GM18505 (cell line): ENCODE data around the gene TAS2R46.
"Not testable (repeated sequence)": the region's sequence is repeated elsewhere in the genome, so short reads cannot be mapped to it uniquely, and the experiment has no call there.

Experiments used
- ATAC-seq: cut with Tn5 transposase; IDR thresholded peaks from one replicate; pipeline ENCODE4 v1.9.1; 2021; ENCODE audit not compliant: unreplicated experiment
- POLR2A ChIP-seq: IDR thresholded peaks from 4 replicates; pipeline ENCODE4 v1.6.1; 2011; ENCODE audit warnings: borderline replicate concordance; ENCODE audit not compliant: insufficient read depth, insufficient read length; ENCODE audit errors: extremely low read depth

Gene TAS2R46

DNA sequence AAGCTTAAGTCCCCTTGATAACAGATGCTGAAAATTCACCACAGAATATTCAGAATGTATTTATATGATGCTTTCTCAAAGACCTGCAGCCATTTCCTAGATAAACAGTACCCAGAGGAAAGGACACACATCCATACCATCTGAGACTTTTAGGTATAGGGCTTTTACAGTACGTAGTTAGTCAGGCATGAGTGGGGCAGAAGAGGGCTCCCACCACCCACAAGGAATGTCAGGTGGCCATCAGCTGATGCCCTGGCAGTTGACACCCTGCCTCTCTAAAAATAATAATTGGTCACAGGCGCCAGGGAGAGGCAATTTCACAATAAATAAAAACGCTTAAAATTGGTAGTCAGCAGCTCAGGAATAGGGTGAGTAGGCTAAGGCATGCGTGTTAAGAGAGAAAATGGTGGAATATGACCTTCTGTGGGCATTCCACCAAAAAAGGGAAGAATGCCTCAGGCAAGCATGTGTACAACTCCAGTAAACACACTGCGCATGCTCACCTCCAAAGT lies 7.8 kb upstream of the TAS2R46 start:
- ATAC-seq, result no peak

DNA sequence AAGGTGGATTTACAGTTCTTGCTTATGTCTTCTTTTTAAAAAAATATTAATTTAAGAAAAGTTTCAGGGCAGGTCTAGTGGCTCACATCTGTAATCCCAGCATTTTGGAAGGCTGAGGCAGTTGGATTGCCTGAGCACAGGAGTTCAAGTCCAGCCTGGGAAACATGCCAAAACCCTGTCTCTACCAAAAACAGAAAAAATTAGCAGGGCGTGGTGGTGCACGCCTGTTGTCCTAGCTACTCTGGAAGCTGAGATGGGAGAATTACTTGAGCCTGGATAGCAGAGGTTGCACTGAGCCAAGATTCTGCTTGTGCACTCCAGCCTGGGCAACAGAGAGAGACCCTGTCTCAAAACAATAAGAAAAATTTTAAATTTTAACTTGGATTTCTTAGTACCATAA lies 5.4 kb upstream of the TAS2R46 start:
- ATAC-seq, result no peak
- TF ChIP-seq POLR2A, result no peak

More for the DNA sequence above, 7.8 kb upstream of the TAS2R46 start:
- no peak for TF ChIP-seq POLR2A

DNA sequence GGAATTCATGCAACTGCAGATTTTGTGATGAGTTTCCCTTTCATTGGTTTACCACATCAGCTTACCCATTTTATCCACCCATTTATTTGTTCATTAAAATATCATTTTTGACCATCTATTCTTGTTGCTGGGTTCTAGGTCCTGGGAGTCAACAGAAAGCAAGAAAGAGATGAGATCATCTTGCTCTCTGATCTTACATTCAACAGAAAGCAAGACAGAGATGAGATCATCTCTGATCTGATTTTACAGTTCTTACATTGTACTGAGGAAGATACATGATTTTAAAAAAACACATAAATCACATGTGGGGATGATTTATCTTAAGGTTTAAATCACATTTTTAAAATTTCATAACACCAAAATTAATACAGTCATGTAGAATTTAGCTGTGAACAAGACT lies 2.3 kb downstream of the TAS2R46 start:
- ATAC-seq, result no peak
- TF ChIP-seq POLR2A, result no peak

DNA sequence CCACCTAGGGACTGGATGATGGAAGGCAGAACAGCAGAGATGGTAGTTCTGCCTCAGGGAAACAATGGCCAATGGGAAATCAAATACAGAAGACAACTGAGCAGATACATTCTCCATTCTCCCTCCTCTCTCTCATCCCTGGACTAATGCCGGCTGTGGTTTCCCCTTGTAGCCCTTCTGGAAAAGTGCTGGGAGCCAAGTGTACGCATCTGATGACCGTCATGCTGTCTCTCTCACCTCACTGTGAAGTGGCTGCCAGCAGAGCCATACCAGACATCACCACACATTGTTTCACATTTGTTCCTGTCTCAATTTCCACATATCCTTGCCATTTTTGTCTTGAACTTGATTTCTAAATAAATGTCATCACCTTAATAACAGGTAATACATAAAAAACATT lies 3.1 kb downstream of the TAS2R46 start:
- TF ChIP-seq POLR2A, result no peak
- ATAC-seq, result no peak

DNA sequence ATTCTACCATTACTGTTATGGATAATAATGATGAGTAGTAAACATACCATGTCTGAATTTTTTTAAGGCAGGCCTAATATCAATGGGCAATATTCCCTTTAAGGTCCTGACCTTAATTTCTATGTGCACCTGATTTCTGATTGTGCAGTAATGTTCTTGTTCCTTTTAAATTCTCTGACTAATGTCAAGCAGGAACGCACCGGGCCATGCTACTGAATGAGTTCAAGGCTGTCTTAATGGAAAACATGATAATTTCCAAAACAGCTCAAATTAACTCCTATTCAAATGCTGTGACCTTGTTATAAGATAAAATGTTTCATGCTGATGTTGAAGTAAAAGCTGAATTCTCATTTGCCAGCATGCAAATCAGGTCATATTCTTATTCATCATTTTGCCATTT lies 6.8 kb downstream of the TAS2R46 start:
- no peak for ATAC-seq
- no peak for TF ChIP-seq POLR2A

DNA sequence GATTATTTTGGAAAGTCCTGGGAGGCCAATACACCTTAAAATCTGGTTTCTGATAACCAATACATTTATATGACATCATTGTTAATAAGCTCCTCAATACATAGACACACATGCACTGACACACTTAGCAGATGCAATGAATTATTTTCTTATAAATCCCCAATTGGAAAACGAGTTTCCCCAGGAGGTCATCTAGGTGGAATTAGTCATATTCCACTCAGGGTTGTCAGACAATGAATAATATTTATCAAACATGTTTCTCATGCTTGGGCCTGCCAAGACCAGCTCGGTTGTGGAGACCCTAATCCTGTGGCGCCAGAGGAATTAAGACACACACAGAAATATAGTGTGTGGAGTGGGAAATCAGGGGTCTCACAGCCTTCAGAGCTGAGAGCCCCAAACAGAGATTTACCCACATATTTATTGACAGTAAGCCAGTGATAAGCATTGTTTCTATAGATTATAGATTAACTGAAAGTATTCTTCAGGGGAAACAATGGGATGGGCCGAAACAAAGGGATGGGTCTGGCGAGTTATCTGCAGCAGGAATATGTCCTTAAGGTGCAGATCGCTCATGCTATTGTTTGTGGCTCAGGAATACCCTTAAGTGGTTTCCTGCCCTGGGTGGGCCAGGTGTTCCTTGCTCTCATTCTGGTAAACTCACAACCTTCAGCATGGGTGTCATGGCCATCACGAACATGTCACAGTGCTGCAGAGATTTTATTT lies 12.1 kb downstream of the TAS2R46 start:
- ATAC-seq, result not testable (repeated sequence)

DNA sequence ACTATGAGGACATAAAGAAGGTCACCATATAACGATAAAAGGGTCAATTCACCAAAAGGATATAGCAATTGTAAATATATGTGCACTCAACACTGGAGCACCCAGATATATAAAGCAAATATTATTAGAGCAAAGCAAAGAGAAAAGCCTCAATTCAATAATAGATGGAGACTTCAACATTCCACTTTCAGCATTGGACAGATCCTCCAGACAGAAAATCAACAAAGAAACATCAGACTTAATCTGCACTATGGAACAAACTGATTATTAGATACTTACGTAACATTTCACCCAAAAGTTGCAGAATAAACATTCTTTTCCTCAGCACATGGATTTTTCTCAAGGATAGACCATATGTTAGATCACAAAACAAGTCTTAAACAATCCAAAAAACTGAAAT lies 20.7 kb downstream of the TAS2R46 start:
- ATAC-seq, result not testable (repeated sequence)

DNA sequence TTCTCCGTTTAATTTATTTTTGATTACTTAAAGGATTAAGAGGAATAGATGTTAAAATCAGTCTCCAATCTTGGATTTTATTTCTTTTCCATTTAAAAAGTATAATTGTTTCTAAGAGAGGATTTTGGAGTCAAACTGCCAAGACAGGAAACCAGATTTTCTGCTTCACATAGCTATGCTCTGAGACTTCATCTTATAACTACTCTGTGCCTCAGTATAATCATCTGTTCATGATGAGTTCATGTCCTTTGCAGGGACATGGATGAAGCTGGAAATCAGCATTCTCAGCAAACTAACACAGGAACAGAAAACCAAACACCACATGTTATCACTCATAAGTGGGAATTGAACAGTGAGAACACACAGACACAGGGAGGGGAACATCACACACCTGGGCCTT lies 21.9 kb downstream of the TAS2R46 start:
- no peak for TF ChIP-seq POLR2A
- no peak for ATAC-seq

DNA sequence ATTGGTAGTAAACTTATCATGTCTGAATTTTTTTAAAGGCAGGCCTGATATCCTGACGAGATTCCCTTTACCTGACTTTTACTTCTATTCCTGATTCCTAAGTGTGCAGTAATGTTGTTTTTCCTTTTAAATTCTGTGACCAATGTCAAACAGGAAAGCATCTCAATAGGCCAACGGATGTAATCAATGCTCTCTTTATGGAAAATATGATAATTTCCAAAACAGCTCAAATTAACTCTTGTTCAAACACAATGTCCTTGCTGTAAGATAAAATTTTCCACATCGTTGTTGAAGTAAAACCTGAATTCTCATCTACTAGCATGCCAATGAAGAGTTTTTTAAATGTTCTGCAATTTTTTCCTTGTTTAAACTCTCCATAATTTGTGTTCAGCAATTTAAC lies 22.9 kb downstream of the TAS2R46 start:
- TF ChIP-seq POLR2A, result no peak
- no peak for ATAC-seq

DNA sequence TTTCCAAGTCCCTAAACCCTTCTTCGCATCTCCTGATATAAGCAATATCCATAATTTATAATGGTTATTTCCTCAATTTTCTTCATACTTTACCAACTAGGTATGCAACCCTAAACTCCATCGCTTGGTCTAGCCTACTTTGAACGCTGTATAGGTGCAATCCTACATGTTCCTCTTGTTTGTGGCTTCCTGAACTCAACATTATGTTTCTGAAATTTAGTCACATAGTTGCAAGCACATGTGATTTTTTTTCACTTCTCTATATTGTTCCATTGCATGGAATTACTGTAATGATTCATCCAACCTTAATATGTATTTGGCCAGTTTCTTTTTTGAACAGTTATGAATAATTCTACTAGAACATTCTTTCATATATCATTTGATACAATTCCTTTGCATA lies 28.1 kb downstream of the TAS2R46 start:
- peak; percentile 55 for ATAC-seq

DNA sequence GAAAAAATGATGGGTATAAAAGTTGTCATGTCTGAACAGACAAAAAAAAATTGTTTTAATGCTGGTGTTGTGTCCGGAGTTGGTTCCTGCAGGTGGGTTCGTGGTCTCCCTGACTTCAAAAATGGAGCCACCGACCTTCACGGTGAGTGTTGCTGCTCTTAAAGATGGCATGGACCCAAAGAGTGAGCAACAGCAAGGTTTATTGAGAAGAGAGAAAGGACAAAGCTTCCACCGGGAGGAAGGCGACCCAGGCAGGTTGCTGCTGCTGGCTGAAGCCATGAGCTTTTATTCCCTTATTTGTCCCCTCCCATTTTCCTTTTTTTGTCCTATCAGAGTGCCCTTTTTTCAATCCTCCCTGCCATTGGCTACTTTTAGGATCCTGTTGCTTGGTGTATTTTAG lies 30.8 kb downstream of the TAS2R46 start, which contains the start of gene TAS2R31:
TSS of gene TAS2R31 (minus strand) at position 101 of the 400 bp plus-strand sequence. CDS start at position 29, 72 bp downstream.
- no peak for ATAC-seq
- TF ChIP-seq POLR2A, result no peak

DNA sequence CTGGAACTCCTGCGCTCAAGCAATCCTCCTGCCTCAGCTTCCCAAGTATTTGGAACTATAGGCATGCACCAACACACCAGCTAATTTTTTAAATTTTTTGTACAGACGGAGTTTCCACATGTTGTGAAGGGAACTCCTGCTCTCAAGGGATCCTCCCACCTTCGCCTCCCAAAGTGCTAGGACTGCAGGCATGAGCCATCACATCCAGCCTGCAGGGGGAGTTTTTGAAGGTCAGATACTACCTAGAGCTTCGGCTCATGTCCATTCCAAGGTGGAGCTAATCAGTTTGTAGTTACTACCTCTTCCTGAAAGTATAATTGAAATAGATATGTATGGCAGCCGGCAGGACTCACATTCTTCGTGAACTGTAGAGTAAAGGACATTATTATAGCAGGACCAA lies 36.0 kb downstream of the TAS2R46 start:
- no peak for TF ChIP-seq POLR2A
- no peak for ATAC-seq

DNA sequence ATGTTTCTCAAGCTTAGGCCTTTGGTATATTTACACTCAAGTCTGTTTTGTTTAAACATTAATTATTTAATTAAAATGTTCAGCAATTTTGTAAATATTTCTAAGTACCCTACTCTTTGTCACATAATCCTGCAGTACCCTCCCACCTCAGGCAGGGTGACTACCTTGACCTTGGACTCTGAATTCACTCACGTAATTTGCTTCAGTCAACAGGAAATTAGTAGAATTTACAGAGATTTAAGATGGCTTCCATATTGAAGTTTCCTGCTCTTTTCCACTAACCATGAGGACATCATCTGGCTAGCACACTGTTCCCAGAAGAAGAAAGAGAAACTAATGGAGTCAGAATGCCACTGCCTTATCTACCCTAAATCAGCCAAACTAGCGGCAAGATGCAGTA lies 38.7 kb downstream of the TAS2R46 start:
- ATAC-seq, result no peak
- no peak for TF ChIP-seq POLR2A

DNA sequence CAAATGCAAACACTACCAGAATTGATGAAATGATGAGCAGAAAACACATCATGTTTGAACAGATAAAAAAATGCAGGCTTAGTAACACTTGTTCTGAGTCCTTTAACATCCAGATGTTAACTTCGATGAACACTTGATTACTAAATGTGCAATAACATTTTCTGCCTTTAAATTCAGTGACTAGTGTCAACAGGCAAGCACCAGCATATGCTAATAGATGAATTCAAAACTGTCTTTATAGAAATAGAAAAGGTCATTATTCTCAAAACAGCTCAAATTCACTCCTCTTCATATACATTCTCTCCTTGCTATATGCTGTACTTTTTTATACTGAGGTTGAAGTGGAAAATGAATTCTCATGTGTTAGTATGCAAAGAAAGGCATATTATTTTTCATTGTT lies 39.6 kb downstream of the TAS2R46 start, which contains the start of gene TAS2R19:
TSS of gene TAS2R19 (minus strand) at position 101 of the 400 bp plus-strand sequence. CDS start at position 52, 49 bp downstream.
- ATAC-seq, result no peak

DNA sequence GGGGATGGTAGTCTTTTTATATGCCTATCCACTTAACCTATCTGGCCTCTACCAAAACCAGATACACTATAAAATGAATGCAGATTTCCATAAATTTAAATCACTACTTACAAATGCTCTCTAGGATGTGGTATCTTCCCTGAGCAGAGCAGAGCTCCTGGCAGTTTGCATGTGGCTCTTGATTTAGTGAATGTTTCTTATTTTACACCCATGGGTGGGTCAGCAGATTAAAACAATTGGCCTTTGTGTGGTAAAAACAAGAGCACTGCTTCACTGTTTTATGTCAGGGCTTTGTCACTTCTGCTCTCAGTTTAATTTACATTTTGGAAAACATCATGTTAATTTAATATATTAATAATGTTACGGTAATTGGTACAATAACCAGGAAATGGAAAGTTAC lies 45.2 kb downstream of the TAS2R46 start:
- ATAC-seq, result no peak
- TF ChIP-seq POLR2A, result no peak

More for the DNA sequence above, 39.6 kb downstream of the TAS2R46 start, which contains the start of gene TAS2R19:
- no peak for TF ChIP-seq POLR2A
